OCI-LY7 (cell line): ENCODE measurements around the gene SLC12A4. TPM values are rescaled to one million over a fixed set of nuclear protein-coding genes. Genes with fewer than 3 reads are reported as not detected.

Source experiments
- BruUV-seq: library from RNA; stranded (reverse); fragments of 400-500 nt; replicated peaks from 2 replicates; lab custom pipeline; 2021; lab: Mats Ljungman, UMichigan
- CTCF ChIA-PET: fragments of 300-600 bp; sonication (Branson Sonifier 250); formaldehyde crosslinking; loops from one replicate; lab custom pipeline; 2022; ENCODE audit warnings: antibody characterized with exemption; ENCODE audit not compliant: unreplicated experiment; lab: Charles Lee
- POLR2A ChIA-PET: fragments of 300-600 bp; sonication (Branson Sonifier 250); formaldehyde crosslinking; loops from one replicate; lab custom pipeline; 2022; ENCODE audit warnings: antibody characterized with exemption; lab: Charles Lee
- DNase-seq: peaks from one replicate; pipeline ENCODE4 v3.0.0-alpha.2; 2015; ENCODE audit warnings: low spot score
- H2AFZ ChIP-seq: fragments of 200-600 bp; sonication (generic), shearing (Covaris generic); 2 replicates; pipeline ENCODE4 v1.6.1; 2014; ENCODE audit warnings: mild to moderate bottlenecking, antibody characterized with exemption, low read length, moderate library complexity
- H3K27ac ChIP-seq: fragments of 200-600 bp; sonication (generic); 2 replicates; pipeline ENCODE4 v1.5.1; 2014; ENCODE audit warnings: mixed run types, low read depth, mild to moderate bottlenecking, moderate library complexity, low read length, inconsistent platforms; ENCODE audit not compliant: poor library complexity, severe bottlenecking
- H3K36me3 ChIP-seq: fragments of 200-600 bp; sonication (generic); 2 replicates; pipeline ENCODE4 v1.6.1; 2014; ENCODE audit warnings: mild to moderate bottlenecking, antibody characterized with exemption, low read length, moderate library complexity, mixed read lengths; ENCODE audit not compliant: insufficient read depth
- H3K4me1 ChIP-seq: fragments of 200-600 bp; sonication (generic); 2 replicates; pipeline ENCODE4 v1.5.1; 2014; ENCODE audit warnings: mild to moderate bottlenecking, low read length; ENCODE audit not compliant: insufficient read depth, poor library complexity, severe bottlenecking
- H3K4me2 ChIP-seq: fragments of 200-600 bp; sonication (generic); 2 replicates; pipeline ENCODE4 v1.6.1; 2014; ENCODE audit warnings: mild to moderate bottlenecking, low read length
- H3K4me3 ChIP-seq: fragments of 200-600 bp; sonication (generic); 2 replicates; pipeline ENCODE4 v1.5.1; 2014; ENCODE audit warnings: mild to moderate bottlenecking, low read depth, low read length; ENCODE audit not compliant: poor library complexity, severe bottlenecking
- H3K79me2 ChIP-seq: fragments of 200-600 bp; sonication (generic); 2 replicates; pipeline ENCODE4 v1.6.1; 2016; ENCODE audit warnings: low read depth, mild to moderate bottlenecking, low read length, moderate library complexity, mixed read lengths; ENCODE audit not compliant: insufficient read depth
- H3K9me2 ChIP-seq: fragments of 200-600 bp; sonication (generic); 2 replicates; pipeline ENCODE4 v1.6.1; 2016; ENCODE audit warnings: mild to moderate bottlenecking, low read length, mixed read lengths; ENCODE audit not compliant: insufficient read depth
- H3K9me3 ChIP-seq: fragments of 200-600 bp; sonication (generic); 2 replicates; pipeline ENCODE4 v1.6.1; 2014; ENCODE audit warnings: mild to moderate bottlenecking, mixed run types, low read length, mixed read lengths
- H4K20me1 ChIP-seq: fragments of 200-600 bp; sonication (generic); 2 replicates; pipeline ENCODE4 v1.6.1; 2014; ENCODE audit warnings: mild to moderate bottlenecking, antibody characterized with exemption, low read length, moderate library complexity, mixed read lengths; ENCODE audit not compliant: insufficient read depth
- CTCF ChIP-seq: fragments of 200-600 bp; sonication (generic); conservative IDR thresholded peaks from 2 replicates; pipeline ENCODE4 v1.5.1; 2014; ENCODE audit warnings: mild to moderate bottlenecking, antibody characterized with exemption, low read length, moderate library complexity, mixed read lengths
- EZH2phosphoT487 ChIP-seq: fragments of 200-600 bp; sonication (generic); IDR thresholded peaks from 2 replicates; pipeline ENCODE4 v1.6.1; 2018; ENCODE audit warnings: low read depth, borderline replicate concordance, mild to moderate bottlenecking, mixed run types, antibody characterized with exemption, low read length, moderate library complexity, mixed read lengths
- intact Hi-C: fragments of 100-400 bp; cut with micrococcal nuclease; formaldehyde crosslinking; loops from one replicate; pipeline ENCODE4 v1.10.0; 2022; ENCODE audit not compliant: unreplicated experiment
- total RNA-seq, 2 experiments: library from RNA; depleted of rRNA in 1 of 2; stranded (reverse); fragments of >200 nt in 1 of 2; shearing (Covaris generic) in 1 of 2; gene quantifications; 2 replicates each; pipeline ENCODE4 v1.2.3, GENCODE V29; 2014 to 2022

The SLC12A4 gene
- total RNA-seq, 2 experiments from 2014 or later, result 8.3 to 16.7 TPM

GRCh38 chr16:67967183-67967957 lies 1.1 kb downstream of the SLC12A4 start:
- TF ChIP-seq CTCF, result peak; percentile 55
- no peak for TF ChIP-seq EZH2phosphoT487
- H3K4me1 ChIP-seq, result peaks cover 34% of the 10 kb centered on the region
- no peak overlapping the region for H3K27ac ChIP-seq
- H3K4me3 ChIP-seq, result peak overlapping the region; percentile 86
- intact Hi-C loops, result no loop called here
- H3K4me2 ChIP-seq, result peak overlapping the region; percentile 84
- no peaks in the 10 kb centered on the region for H3K9me3 ChIP-seq
- no peaks in the 10 kb centered on the region for H3K9me2 ChIP-seq
- no peaks in the 10 kb centered on the region for H3K36me3 ChIP-seq
- peak; percentile 58 for DNase-seq
- POLR2A ChIA-PET, result no interaction called here
- H2AFZ ChIP-seq, result peak overlapping the region; percentile 85; the same call in 1 of the 2 replicates
- H3K79me2 ChIP-seq, result no peaks in the 10 kb centered on the region
- no peaks in the 10 kb centered on the region for H4K20me1 ChIP-seq
- CTCF ChIA-PET, result no interaction called here
- no TSS peak for BruUV-seq

- Histone ChIP-seq H3K4me3 (peak overlapping the region; percentile 86), H3K27ac (no peak overlapping the region), H3K4me1 (peaks cover 34% of the 10 kb centered on the region), H3K9me2 (no peaks in the 10 kb centered on the region), H3K4me2 (peak overlapping the region; percentile 84), H4K20me1 (no peaks in the 10 kb centered on the region), H3K79me2 (no peaks in the 10 kb centered on the region), H3K36me3 (no peaks in the 10 kb centered on the region), H2AFZ (no peak overlapping the region; the same call in 1 of the 2 replicates), H3K9me3 (no peaks in the 10 kb centered on the region)
- DNase-seq, result no peak
- CTCF ChIA-PET, result no interaction called here
- BruUV-seq, result no TSS peak
- intact Hi-C loops, result no loop called here
- no peak for TF ChIP-seq CTCF
- TF ChIP-seq EZH2phosphoT487, result no peak
- POLR2A ChIA-PET, result interaction anchor here (0.5 kb wide), 2 partner anchors 182 to 251 kb away, joined by 3 to 4 read pairs; no protein-coding TSS in a partner anchor
These were observed 1.8 kb downstream of the SLC12A4 start for GRCh38 chr16:67966549-67967182.
